ENCODE measurements around the gene PWP2.
"Not testable (repeated sequence)": the region's sequence is repeated elsewhere in the genome, so short reads cannot be mapped to it uniquely, and the experiment has no call there.

The PWP2 gene

GRCh38 chr21:44107026-44107501 is at the start of gene PWP2:
TSS of gene PWP2 (plus strand) at chr21:44107399. CDS start at chr21:44107417, 18 bp downstream.
- not testable (repeated sequence) for DNase-seq

GRCh38 chr21:44057960-44058651 is 49.1 kb upstream of the PWP2 start:
- no peak for DNase-seq

GRCh38 chr21:44058652-44058964 is 48.6 kb upstream of the PWP2 start:
- no peak for DNase-seq

GRCh38 chr21:44058981-44059380 is 48.2 kb upstream of the PWP2 start:
- no peak for DNase-seq

GRCh38 chr21:44059710-44060109 is 47.5 kb upstream of the PWP2 start:
- peak; percentile 76 for DNase-seq

- DNase-seq: no peak
Measured at GRCh38 chr21:44062380-44062779, 44.8 kb upstream of the PWP2 start.

- DNase-seq: no peak
Measured at GRCh38 chr21:44063151-44063912, 43.9 kb upstream of the PWP2 start.

- DNase-seq: no peak
Measured at GRCh38 chr21:44064852-44065403, 42.3 kb upstream of the PWP2 start.

GRCh38 chr21:44065428-44065827 is 41.8 kb upstream of the PWP2 start:
- no peak for DNase-seq

- no peak for DNase-seq
Measured at GRCh38 chr21:44066116-44066515, 41.1 kb upstream of the PWP2 start.

GRCh38 chr21:44067011-44067839 is 40.0 kb upstream of the PWP2 start:
- no peak for DNase-seq

GRCh38 chr21:44070391-44070790 is 36.8 kb upstream of the PWP2 start:
- DNase-seq: no peak

- no peak for DNase-seq
Measured at GRCh38 chr21:44071359-44072104, 35.7 kb upstream of the PWP2 start.

- no peak for DNase-seq
Measured at GRCh38 chr21:44072111-44072510, 35.1 kb upstream of the PWP2 start.

GRCh38 chr21:44074315-44074958 is 32.8 kb upstream of the PWP2 start:
- no peak for DNase-seq

GRCh38 chr21:44076316-44076715 is 30.9 kb upstream of the PWP2 start:
- DNase-seq: no peak

GRCh38 chr21:44078411-44078981 is 28.7 kb upstream of the PWP2 start:
- DNase-seq: no peak

- DNase-seq: no peak
Measured at GRCh38 chr21:44079446-44079845, 27.8 kb upstream of the PWP2 start.

- DNase-seq: no peak
Measured at GRCh38 chr21:44079846-44080245, 27.4 kb upstream of the PWP2 start.

GRCh38 chr21:44082648-44083440 is 24.4 kb upstream of the PWP2 start:
- DNase-seq: no peak

All from NCI-H1092 (cell line).